Stimulated activated effector memory CD8-positive, alpha-beta T cell treated with anti-CD3 and anti-CD28 coated beads, Interleukin-12 subunit alpha, Interleukin-12 subunit beta, amount 100 ng/mL, for 72 hours (primary cell): Measurements from ENCODE around the gene GGTLC3.
A peak's percentile ranks its signal among the peaks of the same experiment; 100 is the strongest.
"Not testable (repeated sequence)": the region's sequence is repeated elsewhere in the genome, so short reads cannot be mapped to it uniquely, and the experiment has no call there.

Source experiments
- ATAC-seq: fragments of 150-1000 bp; cut with Tn5 transposase; 2 replicates; pipeline ENCODE4 v1.10.0; 2021
- DNase-seq, 2 donors: peaks; one replicate each; pipeline ENCODE4 v3.0.0; 2021 to 2022; ENCODE audit warnings: low spot score in 2 of 2
- H3K27ac Mint-ChIP-seq: one replicate; pipeline ENCODE4 v1.8.0; 2022; ENCODE audit warnings: mild to moderate bottlenecking, mixed read lengths
- H3K36me3 Mint-ChIP-seq: one replicate; pipeline ENCODE4 v1.8.0; 2022; ENCODE audit warnings: mild to moderate bottlenecking, mixed read lengths
- H3K4me1 Mint-ChIP-seq: one replicate; pipeline ENCODE4 v1.8.0; 2022; ENCODE audit warnings: mixed read lengths
- H3K4me3 Mint-ChIP-seq: one replicate; pipeline ENCODE4 v1.8.0; 2022; ENCODE audit warnings: mild to moderate bottlenecking, mixed read lengths
- H3K9me3 Mint-ChIP-seq: one replicate; pipeline ENCODE4 v1.8.0; 2022; ENCODE audit warnings: mixed read lengths

GGTLC3 gene

DNA sequence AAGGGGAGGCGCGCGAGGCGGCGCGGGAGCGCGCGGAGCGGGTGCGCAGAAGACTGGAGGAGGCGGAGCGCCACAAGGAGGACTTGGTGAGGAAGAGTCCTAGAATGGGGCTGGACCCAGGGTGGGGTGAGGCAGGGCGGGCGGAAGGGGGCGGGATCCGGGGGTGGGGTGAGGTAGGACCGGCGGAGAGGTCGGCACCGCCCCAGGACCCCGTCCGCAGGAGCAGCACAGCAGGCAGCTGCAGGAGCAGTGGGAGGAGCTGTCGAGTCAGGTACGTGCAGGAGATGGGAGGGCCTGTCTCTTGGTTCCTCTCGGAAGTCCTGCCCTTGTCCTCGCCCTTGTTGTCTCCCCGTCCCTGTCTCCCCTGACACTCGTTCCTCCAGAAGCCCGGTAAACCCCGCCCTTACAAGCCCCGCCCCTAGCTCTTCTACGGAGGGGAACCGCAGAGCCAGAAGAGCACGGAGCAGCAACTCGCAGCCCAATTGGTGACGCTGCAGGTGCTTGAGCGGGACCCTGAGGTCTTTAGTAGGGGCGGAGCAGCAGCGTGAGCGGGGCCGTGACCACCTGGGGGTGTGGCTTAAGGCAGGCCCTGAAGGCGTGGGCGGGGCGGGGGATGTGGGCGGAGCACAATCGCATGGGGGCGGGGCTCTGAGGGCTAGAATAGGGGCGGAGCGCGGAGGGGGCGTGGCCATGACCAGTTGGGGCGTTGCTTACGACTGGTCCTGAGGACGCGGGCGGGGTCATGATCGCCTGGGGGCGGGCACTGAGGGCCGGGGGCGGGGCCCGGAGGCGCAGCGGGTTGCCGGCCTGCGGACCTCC is 10.8 kb upstream of the GGTLC3 start:
- not testable (repeated sequence) for H3K4me1 Mint-ChIP-seq, H3K9me3 Mint-ChIP-seq, H3K36me3 Mint-ChIP-seq, H3K27ac Mint-ChIP-seq, H3K4me3 Mint-ChIP-seq
- peak; percentile 89 for ATAC-seq
- peak; percentile 65 to 99 for DNase-seq

DNA sequence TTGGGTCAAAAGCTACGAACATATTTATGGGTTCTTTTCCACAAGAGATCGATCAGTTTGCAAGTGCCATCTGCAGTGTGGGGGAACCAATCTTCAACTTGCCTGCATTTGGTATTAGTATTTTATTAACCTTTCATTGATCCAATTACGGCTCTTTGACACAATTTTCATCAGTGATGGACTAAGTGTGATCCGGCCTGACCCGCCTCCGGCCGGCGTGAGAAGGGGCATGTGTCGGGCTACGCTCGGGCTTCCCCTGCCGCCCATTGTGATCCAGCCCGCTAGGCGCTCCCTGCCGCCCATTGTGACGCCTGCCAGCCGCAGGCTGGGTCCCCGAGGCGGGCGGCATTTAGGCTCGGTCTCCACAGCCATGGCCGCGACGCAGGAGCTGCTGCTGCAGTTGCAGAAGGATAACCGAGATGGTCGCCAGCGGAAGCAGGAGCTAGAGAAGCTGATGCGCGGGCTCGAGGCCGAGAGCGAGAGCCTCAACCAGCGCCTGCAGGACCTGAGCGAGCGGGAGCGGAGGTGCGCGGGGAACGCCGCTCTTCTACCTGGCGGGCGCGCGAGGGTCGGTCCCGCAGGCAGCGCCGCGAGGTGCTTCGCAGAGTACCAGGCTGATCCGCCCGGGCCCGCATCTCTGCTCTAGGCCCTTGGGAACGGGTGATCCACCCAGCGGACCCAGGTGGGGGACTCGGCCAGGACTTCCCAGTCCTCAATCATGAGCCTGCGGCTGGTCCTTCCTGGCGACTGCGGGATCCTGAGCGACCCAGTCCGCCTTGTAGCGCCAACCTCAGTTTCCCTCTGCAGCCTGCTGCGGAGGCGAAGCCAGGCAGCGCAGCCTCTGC is 10.0 kb upstream of the GGTLC3 start, which contains the start of gene TMEM191B:
TMEM191B (plus strand) TSS at position 51 of the 845 bp plus-strand sequence; CDS start at position 230, 179 bp downstream.
- H3K4me1 Mint-ChIP-seq, H3K9me3 Mint-ChIP-seq, H3K36me3 Mint-ChIP-seq, H3K4me3 Mint-ChIP-seq, H3K27ac Mint-ChIP-seq: not testable (repeated sequence)
- peak; percentile 38 for ATAC-seq
- DNase-seq = peak in 1 of 2 donors; percentile 56

- H3K4me1 Mint-ChIP-seq, DNase-seq, H3K4me3 Mint-ChIP-seq, H3K27ac Mint-ChIP-seq, H3K9me3 Mint-ChIP-seq, ATAC-seq, H3K36me3 Mint-ChIP-seq: not testable (repeated sequence)
These were observed 5.4 kb upstream of the GGTLC3 start for GRCh38 chr22:18523328-18523727.

GRCh38 chr22:18522762-18523161 is 4.8 kb upstream of the GGTLC3 start:
- not testable (repeated sequence) for H3K27ac Mint-ChIP-seq, H3K36me3 Mint-ChIP-seq, H3K9me3 Mint-ChIP-seq, ATAC-seq, H3K4me1 Mint-ChIP-seq, DNase-seq, H3K4me3 Mint-ChIP-seq

GRCh38 chr22:18513454-18513853 is 4.5 kb downstream of the GGTLC3 start:
- H3K4me1 Mint-ChIP-seq, DNase-seq, H3K4me3 Mint-ChIP-seq, ATAC-seq, H3K36me3 Mint-ChIP-seq, H3K9me3 Mint-ChIP-seq, H3K27ac Mint-ChIP-seq: not testable (repeated sequence)

DNA sequence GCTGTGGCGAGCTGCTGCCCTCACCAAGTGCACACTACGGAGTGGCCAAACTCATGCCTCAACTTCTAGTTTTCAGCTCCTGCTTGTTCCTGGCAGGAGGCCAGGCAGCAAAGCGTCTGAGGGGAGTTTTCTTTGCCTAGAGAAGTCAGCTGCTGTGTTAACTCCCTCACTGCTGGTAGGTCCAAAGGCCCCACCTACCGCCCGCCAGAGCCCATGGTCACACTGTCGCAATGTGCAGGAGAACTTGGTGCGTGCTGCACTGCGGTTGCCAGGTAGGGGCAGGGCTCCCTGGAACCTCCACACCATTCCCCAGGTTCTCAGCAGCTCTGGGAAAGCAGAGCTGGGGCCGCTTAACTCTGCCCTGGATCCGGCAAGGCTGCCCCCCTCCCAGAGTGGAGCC is 5.6 kb downstream of the GGTLC3 start:
- DNase-seq, H3K9me3 Mint-ChIP-seq, ATAC-seq, H3K27ac Mint-ChIP-seq, H3K4me1 Mint-ChIP-seq, H3K36me3 Mint-ChIP-seq, H3K4me3 Mint-ChIP-seq: not testable (repeated sequence)

- DNase-seq, H3K36me3 Mint-ChIP-seq, H3K9me3 Mint-ChIP-seq, H3K4me3 Mint-ChIP-seq, H3K4me1 Mint-ChIP-seq, H3K27ac Mint-ChIP-seq, ATAC-seq: not testable (repeated sequence)
These were observed 6.6 kb downstream of the GGTLC3 start for GRCh38 chr22:18511327-18511726.

- not testable (repeated sequence) for H3K36me3 Mint-ChIP-seq, ATAC-seq, DNase-seq, H3K4me1 Mint-ChIP-seq, H3K27ac Mint-ChIP-seq, H3K9me3 Mint-ChIP-seq, H3K4me3 Mint-ChIP-seq
These were observed 21.7 kb downstream of the GGTLC3 start for GRCh38 chr22:18496227-18496626.
